ENCODE measurements around the gene IGLL5. TPM values are rescaled to one million over a fixed set of nuclear protein-coding genes. Genes with fewer than 3 reads are reported as not detected.
A peak's percentile ranks its signal among the peaks of the same experiment; 100 is the strongest.

The IGLL5 gene
- total and polyA plus RNA-seq, 3 donors from 2014 or later: 0.94 to 9.8 (median 1.4) TPM

DNA sequence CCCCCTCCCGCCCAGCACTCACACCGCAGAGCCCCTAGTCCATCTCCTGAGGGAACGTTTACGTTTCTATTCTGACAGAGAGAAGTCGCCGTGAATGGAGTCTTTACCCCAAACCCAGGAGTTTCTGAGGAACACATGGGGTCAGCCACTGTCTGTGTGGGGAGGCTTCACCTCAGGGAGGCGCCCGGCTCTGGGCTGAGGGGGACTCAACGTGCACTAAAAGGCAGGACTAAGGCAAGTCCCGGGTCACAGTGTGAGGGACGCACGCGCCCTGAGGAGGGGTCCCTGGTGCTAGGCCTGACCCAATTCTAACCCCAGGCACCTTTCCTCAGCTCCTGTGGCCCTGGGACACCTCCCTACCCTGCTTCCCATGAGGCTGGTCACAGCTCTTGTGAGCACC, 32.5 kb upstream of the IGLL5 start:
- WGBS, 2 donors: 72 to 78% methylated on average over 13 of the region's 13 CpGs
- Histone ChIP-seq H3K36me3 (ENCODE audit: low read depth, missing control alignments) (no peaks in the 10 kb centered on the region), H3K4me3 (no peak overlapping the region), H3K27ac (no peak overlapping the region), H3K4me1 (peaks cover 10% of the 10 kb centered on the region), H3K27me3 (no peaks in the 10 kb centered on the region), H3K9me3 (no peaks in the 10 kb centered on the region)
- no peak for TF ChIP-seq POLR2A (IDR thresholded peaks at IDR 0.05)
- TF ChIP-seq, protein P1, sequence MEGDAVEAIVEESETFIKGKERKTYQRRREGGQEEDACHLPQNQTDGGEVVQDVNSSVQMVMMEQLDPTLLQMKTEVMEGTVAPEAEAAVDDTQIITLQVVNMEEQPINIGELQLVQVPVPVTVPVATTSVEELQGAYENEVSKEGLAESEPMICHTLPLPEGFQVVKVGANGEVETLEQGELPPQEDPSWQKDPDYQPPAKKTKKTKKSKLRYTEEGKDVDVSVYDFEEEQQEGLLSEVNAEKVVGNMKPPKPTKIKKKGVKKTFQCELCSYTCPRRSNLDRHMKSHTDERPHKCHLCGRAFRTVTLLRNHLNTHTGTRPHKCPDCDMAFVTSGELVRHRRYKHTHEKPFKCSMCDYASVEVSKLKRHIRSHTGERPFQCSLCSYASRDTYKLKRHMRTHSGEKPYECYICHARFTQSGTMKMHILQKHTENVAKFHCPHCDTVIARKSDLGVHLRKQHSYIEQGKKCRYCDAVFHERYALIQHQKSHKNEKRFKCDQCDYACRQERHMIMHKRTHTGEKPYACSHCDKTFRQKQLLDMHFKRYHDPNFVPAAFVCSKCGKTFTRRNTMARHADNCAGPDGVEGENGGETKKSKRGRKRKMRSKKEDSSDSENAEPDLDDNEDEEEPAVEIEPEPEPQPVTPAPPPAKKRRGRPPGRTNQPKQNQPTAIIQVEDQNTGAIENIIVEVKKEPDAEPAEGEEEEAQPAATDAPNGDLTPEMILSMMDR (IDR thresholded peaks at IDR 0.05): no peak
- no peak for DNase-seq
- intact Hi-C loops (cut with DNase I; ENCODE audit: low total_unique reads): no loop called here

DNA sequence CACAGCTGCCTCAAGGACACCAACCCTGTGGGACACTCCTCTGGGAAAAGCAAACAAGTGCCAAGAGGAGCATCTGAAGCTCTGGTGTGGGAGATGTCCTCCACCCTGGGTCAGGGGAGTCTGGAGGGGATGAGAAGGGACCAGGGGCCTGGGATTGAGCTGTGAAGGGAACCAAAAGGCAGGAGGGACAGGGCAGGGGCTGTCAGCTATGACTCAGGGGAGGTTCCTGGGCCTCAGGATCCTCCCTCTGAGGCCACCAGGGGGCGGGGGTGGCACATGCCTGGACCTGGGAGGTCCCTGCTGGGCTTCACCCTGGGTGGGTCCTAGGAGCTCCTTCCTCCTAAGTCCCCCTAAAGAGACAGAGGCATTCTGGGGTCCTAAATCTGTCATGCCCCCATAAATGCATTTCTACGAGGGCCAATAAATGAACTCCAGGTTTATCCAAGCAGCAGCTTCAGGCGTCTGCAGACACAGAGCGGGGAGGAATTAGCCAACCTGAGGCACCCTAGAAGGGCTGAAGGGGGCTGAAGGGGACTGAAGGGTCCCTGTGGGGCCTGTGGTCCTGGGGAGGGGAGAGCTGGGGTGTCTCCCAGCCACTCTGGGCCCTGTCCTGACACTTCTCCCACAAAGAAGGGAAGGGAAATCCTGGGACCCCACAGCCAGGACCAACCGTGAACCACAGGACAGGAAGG, 31.9 kb upstream of the IGLL5 start:
- no peaks in the 10 kb centered on the region for H3K36me3 ChIP-seq (ENCODE audit: low read depth, missing control alignments)
- no peaks in the 10 kb centered on the region for H3K9me3 ChIP-seq
- intact Hi-C loops (cut with DNase I; ENCODE audit: low total_unique reads): no loop called here
- no peaks in the 10 kb centered on the region for H3K27me3 ChIP-seq
- DNase-seq: no peak
- WGBS, 2 donors: 66 to 71% methylated on average over 4 to 5 of the region's 5 CpGs
- TF ChIP-seq, protein P1 (IDR thresholded peaks at IDR 0.05): peak in 2 of 3 experiments; percentile 12 to 31
- no peak for TF ChIP-seq POLR2A (IDR thresholded peaks at IDR 0.05)
- H3K4me1 ChIP-seq: peaks cover 10% of the 10 kb centered on the region
- H3K4me3 ChIP-seq: no peak overlapping the region
- H3K27ac ChIP-seq: no peak overlapping the region

DNA sequence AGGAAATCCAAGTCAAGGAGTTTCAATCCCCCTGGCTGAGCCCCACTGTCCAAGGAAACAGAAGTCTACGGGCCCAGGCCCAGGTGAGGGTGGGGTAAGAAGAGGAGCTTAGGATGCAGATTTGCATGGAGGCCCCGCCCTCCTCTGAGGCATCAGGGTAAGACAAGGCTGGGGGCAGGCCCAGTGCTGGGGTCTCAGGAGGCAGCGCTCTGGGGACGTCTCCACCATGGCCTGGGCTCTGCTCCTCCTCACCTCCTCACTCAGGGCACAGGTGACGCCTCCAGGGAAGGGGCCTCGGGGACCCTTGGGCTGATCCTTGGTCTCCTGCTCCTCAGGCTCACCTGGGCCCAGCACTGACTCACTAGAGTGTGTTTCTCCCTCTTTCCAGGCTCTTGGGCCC, 31.3 kb upstream of the IGLL5 start:
- Histone ChIP-seq H3K27me3 (no peaks in the 10 kb centered on the region), H3K4me3 (no peak overlapping the region), H3K4me1 (peaks cover 10% of the 10 kb centered on the region), H3K36me3 (ENCODE audit: low read depth, missing control alignments) (no peaks in the 10 kb centered on the region), H3K27ac (no peak overlapping the region), H3K9me3 (no peaks in the 10 kb centered on the region)
- no peak for DNase-seq
- 90 to 99% methylated on average over 2 to 6 of the region's 6 CpGs for WGBS, 2 donors
- intact Hi-C loops (cut with DNase I; ENCODE audit: low total_unique reads): no loop called here
- no peak for TF ChIP-seq POLR2A (IDR thresholded peaks at IDR 0.05)
- TF ChIP-seq, protein P1 (IDR thresholded peaks at IDR 0.05): no peak

DNA sequence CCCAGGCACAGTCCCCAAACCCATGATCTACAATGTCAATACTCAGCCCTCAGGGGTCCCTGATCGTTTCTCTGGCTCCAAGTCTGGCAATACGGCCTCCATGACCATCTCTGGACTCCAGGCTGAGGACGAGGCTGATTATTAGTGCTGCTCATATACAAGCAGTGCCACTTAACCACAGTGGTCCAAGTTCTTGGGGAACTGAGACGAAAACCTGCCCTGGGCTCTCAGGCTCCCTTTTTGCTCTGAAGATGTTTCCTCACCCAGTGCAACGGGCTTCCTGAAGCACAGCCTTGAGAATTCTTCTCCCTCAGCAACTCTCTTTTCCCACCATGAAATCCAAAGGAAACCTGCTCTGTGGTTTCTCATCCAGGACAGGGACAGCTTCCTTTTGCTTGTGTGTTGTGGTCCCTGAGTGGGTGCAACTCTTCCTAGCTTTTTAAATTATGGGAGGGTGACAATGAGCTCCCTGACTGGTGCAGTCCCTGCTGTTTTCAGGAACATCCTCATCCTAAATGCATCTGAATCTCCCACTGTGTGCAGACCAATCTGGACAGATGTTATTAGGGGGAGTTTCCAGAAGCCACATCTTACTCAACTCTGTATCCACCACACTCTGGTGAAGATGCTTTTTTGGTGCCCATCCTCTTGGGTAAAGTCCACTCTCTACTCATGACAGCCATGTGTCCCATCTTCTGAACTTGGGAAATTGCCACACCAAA, 30.6 kb upstream of the IGLL5 start:
- no peak for DNase-seq
- Histone ChIP-seq H3K27ac (no peak overlapping the region), H3K9me3 (no peaks in the 10 kb centered on the region), H3K36me3 (ENCODE audit: low read depth, missing control alignments) (no peaks in the 10 kb centered on the region), H3K4me3 (no peak overlapping the region), H3K4me1 (peaks cover 10% of the 10 kb centered on the region), H3K27me3 (no peaks in the 10 kb centered on the region)
- WGBS, 2 donors: 80 to 93% methylated on average over 5 of the region's 5 CpGs
- no peak for TF ChIP-seq POLR2A (IDR thresholded peaks at IDR 0.05)
- TF ChIP-seq, protein P1 (IDR thresholded peaks at IDR 0.05): no peak
- intact Hi-C loops (cut with DNase I; ENCODE audit: low total_unique reads): no loop called here

All from testis (tissue), 3 donors.